ENCODE results near the gene PLSCR3. TPM values are rescaled to one million over a fixed set of nuclear protein-coding genes. Genes with fewer than 3 reads are reported as not detected.

Gene PLSCR3
- total and polyA plus RNA-seq, 2 donors (not counting 1 experiment from before 2014, with no cell fraction given) = 25.4 to 39.1 TPM

DNA sequence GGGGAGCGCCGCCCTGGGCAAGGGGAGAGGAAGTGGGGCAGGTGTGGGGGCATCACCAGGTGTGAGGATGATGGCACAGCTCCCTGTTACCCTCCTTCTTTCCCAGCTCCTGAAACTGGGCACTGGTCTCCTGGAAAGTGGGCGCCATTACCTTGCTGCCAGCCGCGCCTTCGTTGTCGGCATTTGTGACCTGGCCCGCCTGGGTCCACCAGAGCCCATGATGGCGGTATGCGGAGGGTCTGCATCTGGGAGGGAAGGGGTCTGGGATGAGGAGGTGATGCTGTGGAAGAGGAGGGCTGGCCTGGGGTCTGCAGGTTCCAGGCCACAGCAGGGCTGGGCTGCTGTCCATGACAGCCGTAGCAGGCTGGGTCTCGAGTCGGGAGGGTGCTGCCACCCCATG, 52.5 kb downstream of the PLSCR3 start:
- no peaks in the 10 kb centered on the region for H3K79me2 ChIP-seq (ENCODE audit: control insufficient read depth, insufficient read depth, low read length)
- no peaks in the 10 kb centered on the region for H3K9me3 ChIP-seq (ENCODE audit: control insufficient read depth, insufficient read depth, low read depth, low read length)
- H3K4me3 ChIP-seq (replicated peaks in 1 of 4; ENCODE audit: control extremely low read depth in 1 of 4, insufficient read depth in 1 of 4, low read depth in 3 of 4, low read length in 4 of 4) = no peak overlapping the region
- H3K4me2 ChIP-seq (ENCODE audit: extremely low read depth, insufficient read depth, low read length) = no peak overlapping the region
- no peaks in the 10 kb centered on the region for H4K20me1 ChIP-seq (ENCODE audit: control insufficient read depth, extremely low read depth, insufficient read depth, low read length)
- peaks cover 9% of the 10 kb centered on the region for H3K27me3 ChIP-seq (ENCODE audit: control insufficient read depth, insufficient read depth, low read length)
- DNase-seq (ENCODE audit: low read depth in 2 of 2) = no peak
- H3K4me1 ChIP-seq (ENCODE audit: control insufficient read depth, extremely low read depth, insufficient read depth, low read length) = no peaks in the 10 kb centered on the region
- no peak overlapping the region for H2AFZ ChIP-seq (ENCODE audit: low read length)
- H3K36me3 ChIP-seq (ENCODE audit: control insufficient read depth, insufficient read depth, low read length) = no peaks in the 10 kb centered on the region
- no peak overlapping the region for H3K27ac ChIP-seq (ENCODE audit: insufficient read depth, low read length)
- no peak for TF ChIP-seq EZH2 (IDR thresholded peaks at IDR 0.05; ENCODE audit: low read length, missing control alignments)
- TF ChIP-seq, protein P1, sequence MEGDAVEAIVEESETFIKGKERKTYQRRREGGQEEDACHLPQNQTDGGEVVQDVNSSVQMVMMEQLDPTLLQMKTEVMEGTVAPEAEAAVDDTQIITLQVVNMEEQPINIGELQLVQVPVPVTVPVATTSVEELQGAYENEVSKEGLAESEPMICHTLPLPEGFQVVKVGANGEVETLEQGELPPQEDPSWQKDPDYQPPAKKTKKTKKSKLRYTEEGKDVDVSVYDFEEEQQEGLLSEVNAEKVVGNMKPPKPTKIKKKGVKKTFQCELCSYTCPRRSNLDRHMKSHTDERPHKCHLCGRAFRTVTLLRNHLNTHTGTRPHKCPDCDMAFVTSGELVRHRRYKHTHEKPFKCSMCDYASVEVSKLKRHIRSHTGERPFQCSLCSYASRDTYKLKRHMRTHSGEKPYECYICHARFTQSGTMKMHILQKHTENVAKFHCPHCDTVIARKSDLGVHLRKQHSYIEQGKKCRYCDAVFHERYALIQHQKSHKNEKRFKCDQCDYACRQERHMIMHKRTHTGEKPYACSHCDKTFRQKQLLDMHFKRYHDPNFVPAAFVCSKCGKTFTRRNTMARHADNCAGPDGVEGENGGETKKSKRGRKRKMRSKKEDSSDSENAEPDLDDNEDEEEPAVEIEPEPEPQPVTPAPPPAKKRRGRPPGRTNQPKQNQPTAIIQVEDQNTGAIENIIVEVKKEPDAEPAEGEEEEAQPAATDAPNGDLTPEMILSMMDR (conservative IDR thresholded peaks at IDR 0.05 in 1 of 2, IDR thresholded peaks at IDR 0.05 in 1 of 2; ENCODE audit: low read depth in 1 of 2, low read length in 2 of 2) = no peak
- H3K9ac ChIP-seq (ENCODE audit: insufficient read depth, low read length) = no peak overlapping the region

DNA sequence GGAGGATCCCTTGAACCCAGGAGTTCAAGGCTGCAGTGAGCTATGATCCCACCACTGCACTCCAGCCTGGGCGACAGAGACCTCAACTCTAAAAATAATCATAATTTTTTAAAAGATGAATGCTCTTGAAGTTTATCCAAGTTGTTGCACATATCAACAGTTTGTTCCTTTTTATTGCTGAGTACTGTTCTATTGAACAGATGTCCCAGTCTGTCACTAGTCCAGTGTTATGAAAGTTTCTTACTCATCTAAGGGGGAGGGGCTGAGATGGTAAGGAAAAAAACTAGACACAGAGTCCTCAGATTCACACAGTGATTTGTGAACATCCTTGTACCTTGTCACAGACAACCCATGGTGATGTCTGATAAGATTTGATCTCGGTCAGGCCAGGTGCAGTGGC, 54.1 kb downstream of the PLSCR3 start:
- no peak overlapping the region for H3K4me3 ChIP-seq (replicated peaks in 1 of 4; ENCODE audit: control extremely low read depth in 1 of 4, insufficient read depth in 1 of 4, low read depth in 3 of 4, low read length in 4 of 4)
- no peaks in the 10 kb centered on the region for H3K36me3 ChIP-seq (ENCODE audit: control insufficient read depth, insufficient read depth, low read length)
- DNase-seq (ENCODE audit: low read depth in 2 of 2) = peak in 1 of 2 donors; percentile 31
- H3K9ac ChIP-seq (ENCODE audit: insufficient read depth, low read length) = no peak overlapping the region
- H3K4me1 ChIP-seq (ENCODE audit: control insufficient read depth, extremely low read depth, insufficient read depth, low read length) = no peaks in the 10 kb centered on the region
- H3K27me3 ChIP-seq (ENCODE audit: control insufficient read depth, insufficient read depth, low read length) = peaks cover 9% of the 10 kb centered on the region
- no peaks in the 10 kb centered on the region for H3K79me2 ChIP-seq (ENCODE audit: control insufficient read depth, insufficient read depth, low read length)
- no peaks in the 10 kb centered on the region for H4K20me1 ChIP-seq (ENCODE audit: control insufficient read depth, extremely low read depth, insufficient read depth, low read length)
- no peak overlapping the region for H2AFZ ChIP-seq (ENCODE audit: low read length)
- no peaks in the 10 kb centered on the region for H3K9me3 ChIP-seq (ENCODE audit: control insufficient read depth, insufficient read depth, low read depth, low read length)
- no peak overlapping the region for H3K27ac ChIP-seq (ENCODE audit: insufficient read depth, low read length)
- no peak overlapping the region for H3K4me2 ChIP-seq (ENCODE audit: extremely low read depth, insufficient read depth, low read length)
- no peak for TF ChIP-seq EZH2 (IDR thresholded peaks at IDR 0.05; ENCODE audit: low read length, missing control alignments)
- TF ChIP-seq, protein P1 (conservative IDR thresholded peaks at IDR 0.05 in 1 of 2, IDR thresholded peaks at IDR 0.05 in 1 of 2; ENCODE audit: low read depth in 1 of 2, low read length in 2 of 2) = no peak

Other genes starting within 250 kb of the PLSCR3 start
Only the 30 nearest of the 38 such genes appear.
- 185 and 313 TPM in 2 replicates for gene ACADVL, start 174.6 kb downstream of the PLSCR3 start, total RNA-seq
- 129 and 143 TPM in 2 replicates for gene ACADVL, start 174.6 kb downstream of the PLSCR3 start, polyA plus RNA-seq
- gene DVL2, start 160.0 kb downstream of the PLSCR3 start, total RNA-seq = 91.8 and 95.8 TPM in 2 replicates
- 8.1 and 8.6 TPM in 2 replicates for gene DVL2, start 160.0 kb downstream of the PLSCR3 start, polyA plus RNA-seq
- 41.6 and 45.4 TPM in 2 replicates for gene PHF23, start 155.1 kb downstream of the PLSCR3 start, total RNA-seq
- gene PHF23, start 155.1 kb downstream of the PLSCR3 start, polyA plus RNA-seq = 46.6 and 48.7 TPM in 2 replicates
- 173 and 224 TPM in 2 replicates for gene GABARAP, start 152.1 kb downstream of the PLSCR3 start, total RNA-seq
- gene GABARAP, start 152.1 kb downstream of the PLSCR3 start, polyA plus RNA-seq = 978 and 1,154 TPM in 2 replicates
- 23.1 and 40.5 TPM in 2 replicates for gene CTDNEP1, start 142.8 kb downstream of the PLSCR3 start, total RNA-seq
- 134 and 149 TPM in 2 replicates for gene CTDNEP1, start 142.8 kb downstream of the PLSCR3 start, polyA plus RNA-seq
- 31.3 and 33.2 TPM in 2 replicates for gene ELP5, start 142.3 kb downstream of the PLSCR3 start, total RNA-seq
- 22.6 and 52.2 TPM in 2 replicates for gene ELP5, start 142.3 kb downstream of the PLSCR3 start, polyA plus RNA-seq
- 2.6 and 17.2 TPM in 2 replicates for gene CLDN7, start 132.0 kb downstream of the PLSCR3 start, total RNA-seq
- 1.0 and 2.3 TPM in 2 replicates for gene CLDN7, start 132.0 kb downstream of the PLSCR3 start, polyA plus RNA-seq
- gene SLC2A4, start 112.8 kb downstream of the PLSCR3 start, total RNA-seq = under 0.01 TPM in 2 replicates
- 0.09 and 0.19 TPM in 2 replicates for gene SLC2A4, start 112.8 kb downstream of the PLSCR3 start, polyA plus RNA-seq
- gene YBX2, start 99.9 kb downstream of the PLSCR3 start, total RNA-seq = under 0.01 TPM in 1 of 2 replicates, not detected in the other
- not detected in 2 replicates for gene YBX2, start 99.9 kb downstream of the PLSCR3 start, polyA plus RNA-seq
- 275 and 347 TPM in 2 replicates for gene EIF5A, start 86.9 kb downstream of the PLSCR3 start, total RNA-seq
- gene EIF5A, start 86.9 kb downstream of the PLSCR3 start, polyA plus RNA-seq = 752 and 1,278 TPM in 2 replicates
- gene GPS2, start 79.2 kb downstream of the PLSCR3 start, total RNA-seq = 30.6 and 38.5 TPM in 2 replicates
- gene GPS2, start 79.2 kb downstream of the PLSCR3 start, polyA plus RNA-seq = 55.3 and 65.6 TPM in 2 replicates
- gene NEURL4, start 65.2 kb downstream of the PLSCR3 start, total RNA-seq = 18.2 and 20.1 TPM in 2 replicates
- gene NEURL4, start 65.2 kb downstream of the PLSCR3 start, polyA plus RNA-seq = 6.0 and 8.3 TPM in 2 replicates
- gene ACAP1, start 58.0 kb downstream of the PLSCR3 start, total RNA-seq = 2.1 and 3.9 TPM in 2 replicates
- gene ACAP1, start 58.0 kb downstream of the PLSCR3 start, polyA plus RNA-seq = 0.06 and 0.40 TPM in 2 replicates
- gene KCTD11, start 42.4 kb downstream of the PLSCR3 start, total RNA-seq = 8.8 and 9.0 TPM in 2 replicates
- 8.4 and 11.9 TPM in 2 replicates for gene KCTD11, start 42.4 kb downstream of the PLSCR3 start, polyA plus RNA-seq
- not detected in 2 replicates for gene TMEM95, start 39.4 kb downstream of the PLSCR3 start, total RNA-seq
- not detected in 2 replicates for gene TMEM95, start 39.4 kb downstream of the PLSCR3 start, polyA plus RNA-seq
- gene TNK1, start 13.4 kb downstream of the PLSCR3 start, total RNA-seq = 0.66 and 1.0 TPM in 2 replicates
- 0.15 and 0.20 TPM in 2 replicates for gene TNK1, start 13.4 kb downstream of the PLSCR3 start, polyA plus RNA-seq
- 206 and 212 TPM in 2 replicates for gene TMEM256, start 9.6 kb upstream of the PLSCR3 start, total RNA-seq
- gene TMEM256, start 9.6 kb upstream of the PLSCR3 start, polyA plus RNA-seq = 59.1 and 78.7 TPM in 2 replicates
- 5.1 and 12.1 TPM in 2 replicates for gene NLGN2, start 13.3 kb upstream of the PLSCR3 start, total RNA-seq
- 7.3 and 10.0 TPM in 2 replicates for gene NLGN2, start 13.3 kb upstream of the PLSCR3 start, polyA plus RNA-seq
- not detected in 2 replicates for gene SPEM1, start 25.8 kb upstream of the PLSCR3 start, total RNA-seq
- not detected in 2 replicates for gene SPEM1, start 25.8 kb upstream of the PLSCR3 start, polyA plus RNA-seq
- not detected in 2 replicates for gene SPEM2, start 31.1 kb upstream of the PLSCR3 start, total RNA-seq
- gene SPEM2, start 31.1 kb upstream of the PLSCR3 start, polyA plus RNA-seq = not detected in 2 replicates
- gene SPEM3, start 34.3 kb upstream of the PLSCR3 start, total RNA-seq = not detected in 2 replicates
- gene SPEM3, start 34.3 kb upstream of the PLSCR3 start, polyA plus RNA-seq = not detected in 2 replicates
- gene TMEM102, start 40.9 kb upstream of the PLSCR3 start, total RNA-seq = 1.5 and 1.8 TPM in 2 replicates
- 0.52 and 0.58 TPM in 2 replicates for gene TMEM102, start 40.9 kb upstream of the PLSCR3 start, polyA plus RNA-seq
- gene FGF11, start 45.0 kb upstream of the PLSCR3 start, total RNA-seq = 0.33 and 1.3 TPM in 2 replicates
- gene FGF11, start 45.0 kb upstream of the PLSCR3 start, polyA plus RNA-seq = 0.43 and 0.87 TPM in 2 replicates
- 5.6 and 12.2 TPM in 2 replicates for gene CHRNB1, start 50.5 kb upstream of the PLSCR3 start, total RNA-seq
- gene CHRNB1, start 50.5 kb upstream of the PLSCR3 start, polyA plus RNA-seq = 6.3 and 9.2 TPM in 2 replicates
- 16.4 and 29.9 TPM in 2 replicates for gene ZBTB4, start 85.1 kb upstream of the PLSCR3 start, total RNA-seq
- gene ZBTB4, start 85.1 kb upstream of the PLSCR3 start, polyA plus RNA-seq = 21.3 and 22.3 TPM in 2 replicates
- gene SLC35G6, start 86.9 kb upstream of the PLSCR3 start, total RNA-seq = not detected in 2 replicates
- not detected in 2 replicates for gene SLC35G6, start 86.9 kb upstream of the PLSCR3 start, polyA plus RNA-seq
- gene POLR2A, start 89.8 kb upstream of the PLSCR3 start, total RNA-seq = 60.1 and 75.8 TPM in 2 replicates
- gene POLR2A, start 89.8 kb upstream of the PLSCR3 start, polyA plus RNA-seq = 6.8 and 7.1 TPM in 2 replicates
- gene TNFSF12, start 154.5 kb upstream of the PLSCR3 start, total RNA-seq = 5.1 and 9.6 TPM in 2 replicates
- 34.4 and 35.9 TPM in 2 replicates for gene TNFSF12, start 154.5 kb upstream of the PLSCR3 start, polyA plus RNA-seq
- gene TNFSF13, start 164.2 kb upstream of the PLSCR3 start, total RNA-seq = 1.5 and 2.0 TPM in 2 replicates
- 2.5 and 2.8 TPM in 2 replicates for gene TNFSF13, start 164.2 kb upstream of the PLSCR3 start, polyA plus RNA-seq
- gene SENP3, start 167.4 kb upstream of the PLSCR3 start, total RNA-seq = 65.5 and 66.2 TPM in 2 replicates
- gene SENP3, start 167.4 kb upstream of the PLSCR3 start, polyA plus RNA-seq = 67.6 and 118 TPM in 2 replicates